NCI-H2196 treated with DMSO at 0.1 percent for 48 hours (cell line): ENCODE measurements around the gene PIGZ.

Experiments
- DNase-seq: peaks from one replicate; lab custom pipeline; 2025; ENCODE audit not compliant: unreplicated experiment; lab: John Stamatoyannopoulos, UW

PIGZ gene

GRCh38 chr3:197002701-197003454, 34.2 kb upstream of the PIGZ start:
- peak; percentile 93 for DNase-seq

GRCh38 chr3:197001972-197002700, 33.5 kb upstream of the PIGZ start:
- DNase-seq: no peak

DNA sequence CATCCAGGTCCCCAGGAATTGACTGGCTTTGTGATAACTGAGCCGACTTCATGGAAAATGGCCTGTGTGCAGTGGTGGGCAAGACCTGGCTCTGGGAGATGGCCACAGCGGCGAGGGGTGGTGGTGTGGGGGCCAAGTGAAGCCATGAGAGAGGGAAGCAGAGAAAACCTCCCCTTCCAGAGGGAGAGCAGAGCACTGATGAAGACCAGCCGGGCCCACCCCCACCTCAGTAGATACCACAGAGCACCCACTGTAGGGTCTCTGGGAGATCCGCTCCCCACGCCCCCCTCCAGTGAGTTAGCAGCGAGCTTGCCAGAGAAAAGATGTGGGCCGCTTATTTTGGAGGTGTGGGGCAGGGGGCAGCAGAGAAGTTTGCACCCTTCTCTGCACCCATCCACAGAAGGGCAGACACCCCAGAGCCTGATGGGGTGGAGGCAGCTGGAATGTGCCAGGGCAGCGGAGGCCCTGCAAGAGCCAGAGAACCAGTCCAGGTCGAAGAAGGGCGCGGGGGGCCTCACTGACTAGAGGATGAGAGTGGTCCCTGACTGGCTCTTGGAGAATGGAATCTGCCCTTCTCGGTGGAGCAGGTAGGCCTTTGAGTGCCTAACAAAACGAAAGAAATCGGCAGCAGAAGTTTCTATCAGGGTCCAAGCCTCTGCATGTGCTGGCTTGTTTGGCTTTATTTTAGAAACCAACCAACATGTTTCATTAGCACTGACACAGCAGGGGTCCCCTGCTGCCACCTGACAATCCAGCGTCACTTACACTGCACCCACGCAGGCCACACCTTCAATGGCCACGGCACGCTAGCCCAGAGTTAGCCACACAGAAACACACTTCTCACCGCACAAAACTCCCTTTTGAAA, 32.7 kb upstream of the PIGZ start:
- no peak for DNase-seq

GRCh38 chr3:197000211-197000610, 31.6 kb upstream of the PIGZ start:
- DNase-seq: no peak

DNA sequence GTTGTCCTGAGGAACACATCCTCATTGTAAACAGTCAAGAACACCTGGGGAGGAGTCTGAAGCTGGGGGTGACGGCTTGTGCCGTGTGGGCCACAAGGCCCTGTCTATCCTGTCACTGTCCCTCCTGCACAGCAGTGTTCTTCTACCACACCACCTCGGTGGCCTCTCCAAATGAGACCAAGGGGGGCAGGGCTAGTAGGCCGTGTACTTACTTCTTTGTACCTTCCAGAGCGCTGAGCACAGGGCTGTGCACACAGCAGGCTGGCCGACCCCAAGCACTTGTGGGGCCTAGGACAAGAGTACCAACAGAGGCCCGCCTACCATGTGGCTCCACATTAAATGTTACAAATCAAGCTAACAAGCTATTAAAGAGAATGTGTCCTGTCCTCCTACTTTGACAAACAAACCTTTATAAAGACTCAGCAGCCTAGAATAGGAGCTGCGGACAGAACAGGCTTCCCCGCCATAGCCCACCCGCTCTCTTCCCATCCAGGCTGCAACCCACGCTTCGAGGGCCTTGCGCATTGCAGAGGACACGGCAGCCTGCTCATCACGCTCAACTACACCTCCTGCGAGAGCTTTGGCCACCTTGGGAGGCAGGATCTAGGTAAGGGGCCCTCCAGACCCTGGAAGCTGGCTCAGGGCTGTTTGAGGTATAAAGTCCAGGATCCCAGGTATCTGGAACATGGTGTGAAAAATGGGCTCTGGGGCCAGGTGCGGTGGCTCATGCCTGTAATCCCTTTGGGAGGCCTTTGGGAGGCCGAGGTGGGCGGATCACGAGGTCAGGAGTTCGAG, 30.5 kb upstream of the PIGZ start:
- no peak for DNase-seq

DNA sequence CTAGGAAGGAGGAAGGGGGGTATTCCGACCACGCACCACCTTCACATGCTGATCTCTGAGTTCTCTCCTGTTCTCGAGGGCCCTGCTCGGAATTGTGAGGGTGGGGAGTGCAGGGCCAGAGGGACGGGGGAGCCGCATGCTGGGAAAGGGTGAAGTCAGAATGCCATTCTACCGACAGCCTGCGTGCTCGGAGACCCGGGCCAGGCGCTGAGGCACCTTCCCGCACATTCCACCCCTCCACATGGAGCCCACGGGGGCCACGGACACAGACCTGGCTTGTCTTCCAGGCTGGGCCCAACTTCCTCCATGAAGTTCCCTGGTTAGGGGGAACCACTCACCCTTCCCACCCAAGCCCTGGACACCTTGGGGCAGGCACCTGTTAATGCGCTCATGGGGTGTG, 28.7 kb upstream of the PIGZ start:
- DNase-seq: no peak

DNA sequence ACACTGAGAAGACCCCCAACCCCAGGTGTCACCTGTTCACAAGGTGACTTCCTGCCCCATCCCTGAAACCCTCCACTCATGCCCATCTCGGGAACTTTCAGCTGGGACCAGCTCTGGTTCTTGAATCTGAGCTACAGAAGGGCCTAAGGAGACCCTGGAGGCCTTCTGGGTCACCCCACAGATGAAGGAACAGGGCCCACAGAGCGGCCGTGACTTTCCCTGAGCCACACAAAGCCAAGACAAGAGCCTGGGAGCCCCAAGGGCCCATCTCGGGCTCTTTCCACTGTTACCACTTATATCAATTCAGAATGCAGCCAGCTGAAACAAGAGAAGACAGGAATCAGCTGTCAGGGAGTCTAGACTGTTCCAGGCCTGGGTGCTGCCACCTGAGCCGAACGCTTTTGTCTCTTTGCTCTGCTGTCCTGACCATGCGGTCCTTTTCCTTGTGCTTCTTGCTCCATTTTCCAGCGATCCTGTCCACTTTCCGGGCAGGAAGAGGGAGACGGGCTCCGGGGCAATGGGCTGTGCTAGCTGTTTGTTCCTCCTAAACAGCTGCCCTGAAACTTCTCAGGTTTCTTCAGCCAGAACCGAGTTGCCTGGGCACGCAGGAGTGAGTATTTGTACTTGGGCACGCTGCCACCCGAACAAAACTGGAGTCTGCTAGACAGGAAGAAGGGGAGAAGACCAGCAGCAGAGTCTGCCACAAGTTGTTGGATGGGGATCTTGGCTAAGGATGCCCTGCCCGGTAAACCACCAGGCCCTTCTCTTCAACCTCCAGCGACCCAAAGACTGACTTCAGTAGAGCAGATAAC, 28.0 kb upstream of the PIGZ start:
- peak; percentile 96 for DNase-seq

GRCh38 chr3:196995646-196996355, 27.2 kb upstream of the PIGZ start:
- DNase-seq: peak; percentile 87

DNA sequence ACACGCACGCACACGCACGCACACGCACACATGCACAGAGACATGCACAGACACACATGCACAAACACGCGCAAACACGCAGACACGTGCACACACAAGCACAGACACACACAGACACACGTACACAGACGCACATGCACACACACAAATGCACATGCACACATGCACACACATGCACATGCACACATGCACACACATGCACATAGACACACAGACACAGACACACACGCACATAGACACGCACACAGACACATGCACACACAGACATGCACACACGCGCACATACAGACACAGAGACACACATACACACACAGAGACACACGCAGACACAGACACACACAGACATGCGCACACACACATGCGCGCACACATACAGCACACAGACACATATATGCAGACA, 26.4 kb upstream of the PIGZ start:
- no peak for DNase-seq

DNA sequence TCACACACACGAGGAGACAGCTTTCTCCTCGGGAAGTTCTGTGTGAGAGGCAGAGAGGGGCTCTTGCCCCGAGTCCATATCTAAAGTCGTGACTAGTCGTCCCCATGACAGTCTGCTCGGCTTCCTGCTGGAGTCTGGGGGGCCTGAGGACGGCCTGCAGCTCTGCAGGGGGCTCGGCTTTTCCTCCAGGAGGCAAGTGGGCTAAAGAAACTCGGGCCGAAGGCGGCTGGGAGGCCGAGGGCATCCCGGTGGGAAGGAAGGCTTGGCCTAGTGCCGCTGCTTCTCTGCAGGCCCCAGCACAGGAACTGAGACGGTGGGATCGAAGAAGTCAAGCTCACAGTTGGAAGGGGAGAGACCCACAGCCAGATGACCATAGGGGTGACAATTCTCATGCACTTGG, 25.4 kb upstream of the PIGZ start:
- no peak for DNase-seq

DNA sequence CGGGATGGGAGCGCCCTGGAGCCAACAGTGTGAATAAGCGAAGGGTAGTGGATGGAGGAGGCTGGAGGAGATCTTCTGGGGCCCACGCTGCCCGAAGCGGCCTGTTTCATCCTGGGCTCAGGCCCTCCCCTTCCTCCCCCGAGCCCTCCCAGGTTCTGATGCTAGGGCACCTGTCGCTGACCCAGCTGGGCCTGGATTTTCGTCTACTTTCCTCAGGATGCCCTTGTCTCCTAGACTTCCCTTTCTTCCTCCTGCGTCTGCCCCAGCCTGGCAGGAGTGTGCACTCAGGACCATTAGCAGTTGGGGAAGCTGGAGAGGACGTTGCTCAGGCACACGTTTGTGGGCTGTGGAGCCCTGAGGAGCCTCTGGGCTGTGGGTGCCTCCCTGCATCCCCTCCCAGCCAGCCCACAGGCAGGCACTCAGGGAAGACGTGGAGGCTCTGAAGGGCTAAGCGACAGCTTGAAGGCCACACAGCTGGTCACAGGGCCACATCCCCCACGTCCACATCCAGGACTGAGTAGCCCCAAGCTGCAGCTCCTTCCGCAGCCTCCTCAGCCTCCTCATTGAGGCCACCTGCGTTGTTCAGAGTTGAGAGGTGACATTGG, 23.9 kb upstream of the PIGZ start:
- no peak for DNase-seq

DNA sequence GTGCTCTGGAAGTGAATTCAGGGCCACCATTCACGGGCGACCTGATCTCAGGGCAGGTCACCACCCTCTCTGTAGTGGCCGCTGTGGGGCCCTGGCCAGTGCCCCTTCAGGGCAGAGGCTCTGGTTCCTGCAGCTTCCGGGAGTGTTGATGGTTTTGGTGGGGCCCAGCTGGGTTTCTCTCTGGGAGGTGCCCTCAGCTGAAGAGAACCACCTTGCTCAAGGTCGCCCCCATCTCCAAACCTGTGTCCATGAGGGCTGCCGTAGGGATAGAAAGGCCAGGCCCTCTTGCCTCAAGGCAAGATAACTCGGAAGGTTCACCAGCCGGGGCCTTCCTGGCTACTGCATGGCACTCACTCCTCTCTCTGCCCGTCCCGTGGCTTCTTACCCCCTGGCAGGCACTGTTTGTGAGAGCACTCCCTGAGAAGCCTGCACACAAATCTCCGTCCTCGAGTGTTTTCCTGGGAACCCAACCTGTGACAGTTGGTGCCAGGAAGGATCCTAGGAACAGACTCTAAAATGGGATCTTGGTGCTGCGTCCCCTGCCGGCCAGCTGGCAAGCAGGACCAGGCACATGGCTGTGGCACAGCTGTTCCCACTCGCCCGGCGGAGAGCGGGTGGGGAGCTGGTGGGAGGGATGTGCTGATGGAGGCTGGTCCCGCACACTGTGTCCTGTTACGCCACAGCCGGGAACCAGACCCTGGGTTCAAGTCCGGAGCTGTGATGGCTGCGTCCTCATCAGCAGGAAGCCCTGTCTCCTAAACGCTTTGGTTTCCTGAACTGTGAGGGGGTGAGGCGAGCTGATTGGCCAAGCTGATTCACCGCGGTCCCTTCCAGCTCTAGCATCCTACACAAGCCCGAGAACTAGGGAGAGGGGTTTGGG, 23.2 kb upstream of the PIGZ start:
- no peak for DNase-seq

DNA sequence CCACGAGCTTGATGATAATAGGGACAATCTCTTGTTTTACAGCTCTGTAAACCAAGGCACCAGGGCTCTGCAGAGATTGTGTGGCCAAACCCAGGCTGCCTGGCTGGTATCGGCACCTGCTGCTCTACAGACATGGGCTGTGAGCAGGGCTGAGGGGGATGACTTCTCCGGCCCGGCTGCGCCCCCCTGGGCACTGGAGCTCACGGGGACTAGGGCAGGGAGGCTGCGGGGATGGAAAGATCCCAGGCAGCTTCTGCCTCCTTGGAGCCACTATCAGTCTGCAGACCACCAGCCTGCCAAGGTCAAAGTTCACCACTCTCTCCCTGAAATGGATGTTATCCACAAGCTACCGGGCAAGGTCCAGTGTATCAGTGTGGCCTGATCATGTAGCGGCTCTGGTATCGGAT, 22.0 kb upstream of the PIGZ start:
- no peak for DNase-seq

- DNase-seq: peak; percentile 46
Measured at GRCh38 chr3:196989721-196990262, 21.2 kb upstream of the PIGZ start.

GRCh38 chr3:196988241-196989029, 19.8 kb upstream of the PIGZ start:
- DNase-seq: no peak

- no peak for DNase-seq
Measured at GRCh38 chr3:196987022-196987421, 18.4 kb upstream of the PIGZ start.
